Measurements from ENCODE around the gene TSPO. TPM values are rescaled to one million over a fixed set of nuclear protein-coding genes. Genes with fewer than 3 reads are reported as not detected.

Gene TSPO
- total and polyA plus RNA-seq, 9 of the 15 experiments (the other 6 are each of a cell fraction or from before 2014, with no cell fraction given): 4.9 to 126 (median 25.3) TPM

DNA sequence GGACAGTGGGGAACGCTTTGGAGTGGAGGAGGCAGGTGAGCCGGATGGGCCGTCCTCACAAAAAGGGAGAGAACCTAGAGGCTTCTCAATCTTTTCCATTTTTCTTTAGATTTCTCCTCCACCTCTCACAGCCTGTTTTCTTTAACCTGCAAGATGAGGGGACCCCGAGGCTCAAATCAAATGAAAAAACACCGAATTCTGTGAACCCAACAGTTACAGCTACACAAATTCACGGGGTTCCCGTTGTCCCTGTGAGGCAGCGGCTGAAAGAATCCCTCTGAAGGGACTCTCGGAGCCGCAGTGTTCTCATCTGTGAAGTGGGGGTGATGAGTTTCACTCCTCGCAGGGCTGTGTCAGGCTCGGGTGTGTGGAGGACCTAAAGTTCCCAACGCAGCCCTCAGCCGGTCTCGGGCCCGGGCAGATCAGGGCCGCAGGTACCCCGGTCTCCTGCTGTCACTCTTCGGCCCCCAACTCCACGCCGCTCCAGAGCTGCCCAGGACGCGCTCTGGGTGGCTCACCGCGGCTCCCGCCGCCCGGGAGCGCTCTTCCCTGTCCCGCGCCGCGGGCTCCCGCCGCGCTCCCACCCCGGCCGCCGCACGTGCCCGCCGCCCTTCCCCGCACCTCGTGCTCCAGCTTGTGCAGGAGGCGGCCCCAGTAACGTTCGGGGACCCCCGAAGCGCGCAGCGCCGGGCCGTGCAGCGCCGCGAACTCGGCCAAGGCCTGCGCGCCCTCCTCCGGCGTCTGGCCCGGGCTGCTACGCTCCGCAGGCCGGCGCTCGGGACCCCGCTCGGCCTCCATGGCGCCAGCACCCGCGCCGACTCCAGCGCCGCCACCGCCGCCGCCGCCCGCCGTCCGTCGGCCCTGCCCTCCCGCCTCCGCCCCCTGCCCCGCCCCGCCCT lies 35.2 kb downstream of the TSPO start, which contains the start of gene TTLL12 (continued):
- TF ChIP-seq RBM22 (IDR thresholded peaks at IDR 0.05; ENCODE audit: low read depth, low read length, poor library complexity, severe bottlenecking) (no peak), EP400 (IDR thresholded peaks at IDR 0.05) (peak; percentile 32; the same call in 1 of the 2 replicates), ZNF408 (CRISPR knock-in tag; IDR thresholded peaks at IDR 0.05; ENCODE audit: low read depth) (no peak), ELK1 (CRISPR knock-in tag; IDR thresholded peaks at IDR 0.05) (no peak), SNAPC5 (CRISPR knock-in tag; IDR thresholded peaks at IDR 0.05) (no peak), SIN3A (IDR thresholded peaks at IDR 0.05; ENCODE audit: borderline replicate concordance in 2 of 2, control insufficient read depth in 1 of 2, low read depth in 2 of 2, low read length in 2 of 2) (peak; percentile 1 to 52; a peak in 1 of 4 replicates), FUS (optimal IDR thresholded peaks at IDR 0.05; ENCODE audit: low read depth, low read length) (no peak), ZNF449 (CRISPR knock-in tag; IDR thresholded peaks at IDR 0.05) (no peak), HSF4 (CRISPR knock-in tag; IDR thresholded peaks at IDR 0.05; ENCODE audit: borderline replicate concordance) (no peak), MAX (CRISPR knock-in tag; IDR thresholded peaks at IDR 0.05) (peak; percentile 70), MAZ (CRISPR knock-in tag; conservative IDR thresholded peaks at IDR 0.05 in 1 of 2, IDR thresholded peaks at IDR 0.05 in 1 of 2) (peak in 1 of 2 experiments; percentile 71; a peak in 2 of 4 replicates), POLR2G (IDR thresholded peaks at IDR 0.05; ENCODE audit: low read depth, low read length) (peak; percentile 83), HLTF (IDR thresholded peaks at IDR 0.05) (no peak), ZNF121 (CRISPR knock-in tag; conservative IDR thresholded peaks at IDR 0.05) (no peak)
- TF ChIP-seq, protein P1, sequence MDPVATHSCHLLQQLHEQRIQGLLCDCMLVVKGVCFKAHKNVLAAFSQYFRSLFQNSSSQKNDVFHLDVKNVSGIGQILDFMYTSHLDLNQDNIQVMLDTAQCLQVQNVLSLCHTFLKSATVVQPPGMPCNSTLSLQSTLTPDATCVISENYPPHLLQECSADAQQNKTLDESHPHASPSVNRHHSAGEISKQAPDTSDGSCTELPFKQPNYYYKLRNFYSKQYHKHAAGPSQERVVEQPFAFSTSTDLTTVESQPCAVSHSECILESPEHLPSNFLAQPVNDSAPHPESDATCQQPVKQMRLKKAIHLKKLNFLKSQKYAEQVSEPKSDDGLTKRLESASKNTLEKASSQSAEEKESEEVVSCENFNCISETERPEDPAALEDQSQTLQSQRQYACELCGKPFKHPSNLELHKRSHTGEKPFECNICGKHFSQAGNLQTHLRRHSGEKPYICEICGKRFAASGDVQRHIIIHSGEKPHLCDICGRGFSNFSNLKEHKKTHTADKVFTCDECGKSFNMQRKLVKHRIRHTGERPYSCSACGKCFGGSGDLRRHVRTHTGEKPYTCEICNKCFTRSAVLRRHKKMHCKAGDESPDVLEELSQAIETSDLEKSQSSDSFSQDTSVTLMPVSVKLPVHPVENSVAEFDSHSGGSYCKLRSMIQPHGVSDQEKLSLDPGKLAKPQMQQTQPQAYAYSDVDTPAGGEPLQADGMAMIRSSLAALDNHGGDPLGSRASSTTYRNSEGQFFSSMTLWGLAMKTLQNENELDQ (CRISPR knock-in tag; IDR thresholded peaks at IDR 0.05; ENCODE audit: borderline replicate concordance): no peak
- TF ChIP-seq, protein P2, sequence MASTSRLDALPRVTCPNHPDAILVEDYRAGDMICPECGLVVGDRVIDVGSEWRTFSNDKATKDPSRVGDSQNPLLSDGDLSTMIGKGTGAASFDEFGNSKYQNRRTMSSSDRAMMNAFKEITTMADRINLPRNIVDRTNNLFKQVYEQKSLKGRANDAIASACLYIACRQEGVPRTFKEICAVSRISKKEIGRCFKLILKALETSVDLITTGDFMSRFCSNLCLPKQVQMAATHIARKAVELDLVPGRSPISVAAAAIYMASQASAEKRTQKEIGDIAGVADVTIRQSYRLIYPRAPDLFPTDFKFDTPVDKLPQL (IDR thresholded peaks at IDR 0.05; ENCODE audit: extremely low read depth, insufficient read length): no peak
- TF ChIP-seq, protein P3, sequence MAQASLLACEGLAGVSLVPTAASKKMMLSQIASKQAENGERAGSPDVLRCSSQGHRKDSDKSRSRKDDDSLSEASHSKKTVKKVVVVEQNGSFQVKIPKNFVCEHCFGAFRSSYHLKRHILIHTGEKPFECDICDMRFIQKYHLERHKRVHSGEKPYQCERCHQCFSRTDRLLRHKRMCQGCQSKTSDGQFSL (CRISPR knock-in tag; IDR thresholded peaks at IDR 0.05): peak; percentile 11; the same call in 1 of the 2 replicates
- TF ChIP-seq, protein P3 (tag; IDR thresholded peaks at IDR 0.05): peak in 1 of 2 experiments; percentile 11; a peak in 1 of 4 replicates
